Hypothalamus (tissue), 51 donors: ENCODE measurements around the gene TMEM169.

Experiments used
- DNase-seq, 51 donors: peaks; one replicate each; lab custom pipeline; 2025; lab: John Stamatoyannopoulos, UW

Gene TMEM169

DNA sequence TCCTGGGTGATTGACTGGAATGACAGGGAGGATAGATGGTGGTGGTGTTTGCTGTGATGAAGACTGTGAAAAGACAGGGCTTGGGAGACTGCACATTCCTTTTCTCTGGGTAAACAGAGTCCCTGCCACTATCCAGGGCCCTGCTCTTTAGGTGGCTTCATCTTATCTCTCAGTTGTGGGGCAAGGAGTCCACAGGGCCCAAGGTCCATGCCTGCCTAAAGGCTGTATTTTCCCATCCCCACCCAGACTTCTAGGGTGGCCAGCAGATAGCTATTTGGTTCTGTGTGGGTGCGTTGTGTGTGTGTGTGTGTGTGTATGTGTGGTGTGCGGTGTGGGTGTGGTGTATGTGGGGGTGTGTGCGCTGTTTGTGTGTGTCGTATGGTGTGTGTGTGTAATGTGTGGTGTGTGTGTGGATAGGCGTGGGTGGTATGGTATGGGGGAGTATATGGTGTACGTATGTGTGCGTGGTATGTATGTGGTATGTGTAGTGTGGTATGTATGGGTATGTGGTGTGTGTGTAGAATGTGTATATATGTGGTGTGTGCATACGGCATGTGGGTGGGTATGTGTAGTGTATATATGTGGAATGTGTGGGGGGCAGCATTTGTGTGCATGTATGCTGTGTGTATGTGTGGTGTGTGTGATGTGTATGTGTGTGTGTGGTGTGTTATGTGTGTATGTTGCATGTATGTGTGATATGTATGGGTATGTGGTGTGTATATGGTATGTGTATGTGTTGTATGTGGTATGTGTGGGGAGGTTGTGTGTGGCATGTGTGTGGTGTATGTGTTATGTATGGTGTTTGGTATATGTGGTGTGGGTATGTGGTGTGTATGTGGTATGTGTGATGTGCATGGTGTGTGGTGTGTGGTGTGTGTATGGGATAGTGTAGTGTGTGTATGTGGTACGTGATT is 17.0 kb downstream of the TMEM169 start:
- no peak for DNase-seq

DNA sequence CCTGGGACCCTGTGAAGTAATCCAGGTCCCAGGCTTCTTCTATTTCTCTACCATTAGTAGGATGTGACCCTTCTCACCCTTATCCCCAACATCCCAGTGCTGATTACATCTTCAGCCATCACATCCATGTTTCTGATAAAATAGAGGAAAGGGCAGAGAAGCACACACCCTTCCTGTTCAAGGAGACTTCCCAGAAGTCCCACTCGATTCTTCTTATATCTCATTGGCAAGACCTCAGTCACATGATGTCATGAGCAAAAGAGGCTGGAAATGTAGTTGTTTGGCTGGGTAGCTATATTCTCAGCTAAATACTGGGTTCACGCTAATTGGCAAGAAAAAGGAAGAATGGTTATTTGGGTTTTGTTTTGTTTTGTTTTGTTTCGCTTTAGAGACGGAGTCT is 19.4 kb downstream of the TMEM169 start:
- DNase-seq = no peak

DNA sequence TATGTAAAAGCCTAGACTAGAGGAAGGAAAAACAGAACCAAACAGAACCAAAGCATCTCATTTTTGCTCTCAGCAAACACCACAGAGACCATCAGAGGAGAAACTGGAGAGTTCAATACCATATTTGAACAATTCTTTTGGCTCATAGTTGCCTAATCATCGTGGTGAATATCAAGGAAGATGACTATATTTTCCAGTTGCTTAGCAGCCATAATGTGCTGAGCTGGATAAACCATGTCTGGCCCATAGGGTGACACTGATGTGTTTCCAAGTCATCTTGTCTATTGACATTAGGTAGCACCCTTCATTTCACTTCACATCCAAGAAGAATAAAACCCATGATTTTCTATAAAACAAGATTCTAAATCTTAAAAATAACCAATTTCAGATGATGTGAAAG is 21.5 kb downstream of the TMEM169 start:
- no peak for DNase-seq

DNA sequence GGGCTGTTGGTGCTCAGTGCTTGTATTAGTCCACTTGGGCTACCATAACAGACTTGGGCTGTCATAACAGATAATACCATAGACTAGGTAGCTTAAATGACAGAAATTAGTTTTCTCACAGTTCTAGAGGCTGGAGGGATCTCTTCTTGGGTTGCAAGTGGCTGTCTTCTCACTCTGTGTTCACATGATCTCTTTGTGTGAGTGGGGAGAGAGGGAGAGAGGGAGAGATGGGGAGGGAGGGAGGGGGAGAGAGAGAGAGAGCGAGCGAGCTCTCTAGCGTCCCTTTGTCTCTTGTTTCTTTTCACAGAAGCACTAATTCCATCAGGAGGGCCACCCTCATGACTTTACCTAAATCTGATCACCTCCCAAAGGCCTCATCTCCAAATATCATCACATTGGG is 23.0 kb downstream of the TMEM169 start:
- DNase-seq = peak in 2 of 51 donors; percentile 19 to 23

DNA sequence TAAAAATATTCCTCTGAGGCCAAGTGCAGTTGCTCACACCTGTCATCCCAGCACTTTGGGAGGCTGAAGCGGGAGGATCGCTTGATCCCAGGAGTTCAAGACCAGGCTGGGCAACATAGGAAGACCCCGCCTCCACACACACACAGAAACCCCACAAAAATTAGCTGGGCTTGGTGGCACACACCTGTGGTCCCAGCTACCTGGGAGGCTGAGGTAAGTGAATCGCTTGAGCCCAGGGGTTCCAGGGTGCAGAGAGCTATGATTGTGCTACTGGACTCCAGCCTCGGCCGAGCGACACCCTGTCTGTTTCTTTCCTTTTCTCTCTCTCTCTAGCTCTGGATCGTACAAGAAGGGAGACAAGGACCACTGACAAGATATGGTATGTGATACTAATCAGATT is 25.6 kb downstream of the TMEM169 start:
- DNase-seq = no peak

DNA sequence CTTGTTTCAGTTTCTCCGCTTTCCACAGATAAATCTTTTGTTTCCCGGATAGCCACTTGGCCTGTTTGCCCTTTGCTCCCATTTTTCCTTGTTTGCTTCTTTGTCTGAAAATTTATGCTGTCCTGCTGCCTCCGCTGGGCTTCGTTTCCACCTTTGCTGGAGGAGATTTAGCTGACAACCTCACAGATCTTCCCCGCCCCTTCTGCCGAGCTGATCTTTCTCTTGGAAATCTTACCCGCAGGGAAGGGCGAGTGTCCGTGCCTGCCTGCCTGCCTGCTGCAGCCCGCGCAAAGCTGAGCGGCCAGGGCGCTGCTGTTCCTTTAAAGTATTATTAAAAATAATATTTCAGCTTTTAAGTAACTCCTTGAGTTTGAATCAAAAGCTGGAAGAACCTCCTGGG is 26.0 kb downstream of the TMEM169 start:
- peak in 1 of 51 donors; percentile 4 for DNase-seq

DNA sequence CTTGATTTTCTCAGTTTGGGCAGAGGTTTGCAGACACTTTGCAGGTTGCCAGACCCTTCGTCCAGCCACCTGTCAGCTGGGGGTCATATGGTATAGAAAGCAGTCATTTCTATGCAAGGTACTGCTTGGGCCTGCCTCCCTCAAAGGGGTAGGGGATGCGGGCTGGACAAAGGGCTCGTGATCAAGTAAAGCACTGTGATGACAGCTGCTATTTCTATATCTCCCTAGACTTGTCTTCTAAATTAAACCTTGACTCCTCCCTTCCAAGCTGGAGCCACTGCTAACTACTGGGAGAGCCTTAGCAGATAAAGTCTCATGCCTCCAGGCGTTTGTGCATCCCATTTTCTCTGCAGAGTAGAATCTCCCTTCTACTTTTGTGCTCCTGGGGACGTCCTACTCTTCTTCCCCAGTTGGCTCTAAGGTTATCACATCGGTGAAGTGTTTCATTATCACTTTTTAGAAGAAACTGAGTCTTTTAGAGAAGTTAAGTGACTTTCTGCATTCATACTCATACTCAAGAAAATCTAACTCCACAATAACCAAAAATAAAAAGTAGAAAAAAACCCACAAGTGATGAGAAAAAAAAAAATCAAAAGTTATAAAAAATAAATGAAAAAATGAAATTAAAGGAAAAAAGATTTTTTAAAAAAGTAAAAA is 26.7 kb downstream of the TMEM169 start:
- no peak for DNase-seq

DNA sequence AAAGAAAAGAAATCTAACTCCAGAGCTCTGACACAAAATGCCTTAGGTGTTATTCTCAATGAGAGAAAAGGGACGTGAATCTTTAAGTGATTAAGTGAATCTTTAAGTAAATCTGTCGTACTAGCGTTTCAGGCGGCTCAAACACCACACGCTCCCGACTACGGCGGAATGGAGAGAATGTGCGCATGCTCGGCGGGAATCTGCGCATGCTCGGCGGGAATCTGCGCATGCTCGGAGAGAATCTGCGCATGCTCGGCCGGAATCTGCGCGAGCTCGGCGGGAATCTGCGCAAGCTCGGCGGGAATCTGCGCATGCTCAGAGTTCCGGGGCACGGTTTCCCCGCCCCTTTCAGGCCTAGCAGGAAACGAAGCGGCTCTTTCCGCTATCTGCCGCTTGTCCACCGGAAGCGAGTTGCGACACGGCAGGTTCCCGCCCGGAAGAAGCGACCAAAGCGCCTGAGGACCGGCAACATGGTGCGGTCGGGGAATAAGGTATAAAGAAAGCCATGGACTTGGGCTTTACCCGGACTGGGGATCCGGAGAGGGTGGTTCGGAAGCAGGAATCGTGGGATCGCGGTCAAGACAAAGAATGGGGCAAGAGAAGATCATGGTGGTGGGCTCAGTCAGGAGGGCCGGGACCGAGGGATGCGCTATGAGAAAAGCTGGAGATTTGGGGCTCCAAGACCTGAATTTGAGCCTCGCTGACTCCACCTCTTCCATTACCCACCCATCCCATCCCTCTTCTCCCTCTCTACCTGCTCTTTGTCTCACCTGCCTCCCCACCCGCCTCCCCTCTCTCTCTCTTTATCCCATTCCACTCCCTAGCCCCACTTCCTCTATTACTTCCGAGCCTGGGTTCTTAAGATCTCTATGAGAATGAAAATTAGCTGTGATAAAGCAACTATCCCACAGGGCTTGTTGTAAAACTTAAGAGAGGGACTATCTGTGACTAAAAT is 27.5 kb downstream of the TMEM169 start, which contains the start of gene XRCC5:
XRCC5 (plus strand) TSS at position 382 of the 955 bp plus-strand sequence; CDS start at position 471, 89 bp downstream.
- peak; percentile 64 to 97 (median 87) for DNase-seq

DNA sequence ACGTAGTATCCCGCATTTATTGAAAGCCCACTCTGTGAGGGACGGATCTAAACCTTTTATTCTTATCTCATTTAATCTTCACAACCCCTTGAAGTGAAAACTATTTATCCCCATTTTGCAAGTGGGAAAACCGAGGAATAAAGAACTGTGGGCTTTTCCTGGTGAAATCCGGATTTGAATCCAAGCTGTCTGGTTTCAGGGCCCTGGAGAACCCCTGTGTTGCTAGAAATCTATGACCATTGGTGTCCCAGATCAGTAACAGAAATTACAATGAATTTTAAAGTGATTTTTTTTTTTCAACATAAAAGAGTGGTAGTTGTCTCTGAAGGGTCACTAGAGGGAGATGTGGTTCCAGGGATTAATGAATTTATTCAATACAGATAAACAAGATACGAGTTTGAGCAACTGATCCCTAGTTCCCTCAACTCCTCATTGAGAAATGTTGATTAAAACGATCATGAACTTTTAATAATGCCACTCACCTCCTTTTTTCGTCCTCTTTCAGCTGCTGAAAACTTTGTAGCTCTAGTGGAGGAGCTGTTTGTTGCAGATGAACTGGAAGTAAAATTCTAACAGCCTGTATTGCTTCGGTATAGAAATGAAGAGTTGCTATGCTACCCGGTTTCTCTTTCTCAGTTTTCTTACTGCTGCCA is 28.4 kb downstream of the TMEM169 start:
- no peak for DNase-seq

DNA sequence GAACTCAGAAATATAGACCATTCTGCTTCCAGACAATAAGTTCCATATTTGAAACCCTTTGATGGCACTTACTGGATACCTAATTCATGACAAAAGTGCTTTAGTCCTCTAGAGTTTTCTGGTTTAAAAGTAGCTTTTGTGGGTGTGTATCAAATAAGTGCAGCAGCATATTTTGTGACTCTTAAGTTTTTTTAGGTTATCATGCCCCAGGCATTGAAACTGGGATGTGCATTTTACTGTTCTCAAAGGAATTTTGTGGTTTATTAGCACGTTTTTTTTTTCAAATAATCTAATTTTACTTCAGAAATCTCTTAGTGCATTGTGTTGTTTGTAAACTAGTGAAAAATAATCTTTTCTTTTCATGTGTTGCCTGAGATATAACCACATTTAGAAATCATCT is 28.9 kb downstream of the TMEM169 start:
- DNase-seq = no peak

DNA sequence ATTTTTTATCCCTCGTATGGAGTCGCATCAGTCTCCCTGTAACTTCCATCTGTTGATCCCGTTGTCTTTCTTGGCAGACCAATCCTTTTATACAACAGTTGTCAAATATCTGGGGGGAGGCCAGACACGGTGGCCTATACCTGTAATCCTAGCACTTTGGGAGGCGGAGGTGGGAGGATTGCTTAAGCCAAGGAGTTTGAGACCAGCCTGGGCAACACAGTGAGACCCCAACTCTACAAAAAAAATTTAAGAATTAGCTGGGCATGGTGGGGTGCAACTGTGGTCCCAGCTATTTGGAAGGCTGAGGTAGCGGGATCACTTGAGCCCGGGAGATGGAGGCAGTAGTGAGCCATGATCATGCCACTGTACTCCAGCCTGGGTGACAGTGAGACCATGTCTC is 29.4 kb downstream of the TMEM169 start:
- no peak for DNase-seq

DNA sequence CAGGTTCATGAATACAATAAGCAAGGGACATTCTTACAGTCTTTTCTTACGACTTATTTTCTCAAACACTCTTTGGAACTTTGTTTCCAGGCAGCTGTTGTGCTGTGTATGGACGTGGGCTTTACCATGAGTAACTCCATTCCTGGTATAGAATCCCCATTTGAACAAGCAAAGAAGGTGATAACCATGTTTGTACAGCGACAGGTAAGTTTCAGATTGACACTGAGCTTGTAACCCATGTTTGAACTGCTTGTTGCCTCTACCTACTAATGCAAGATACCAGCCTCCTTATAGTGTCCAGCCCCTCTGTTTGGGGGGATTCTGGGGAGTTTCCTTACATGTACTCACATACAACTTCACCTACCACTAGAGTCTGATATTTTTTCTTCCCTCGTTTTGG is 31.2 kb downstream of the TMEM169 start:
- DNase-seq = no peak

DNA sequence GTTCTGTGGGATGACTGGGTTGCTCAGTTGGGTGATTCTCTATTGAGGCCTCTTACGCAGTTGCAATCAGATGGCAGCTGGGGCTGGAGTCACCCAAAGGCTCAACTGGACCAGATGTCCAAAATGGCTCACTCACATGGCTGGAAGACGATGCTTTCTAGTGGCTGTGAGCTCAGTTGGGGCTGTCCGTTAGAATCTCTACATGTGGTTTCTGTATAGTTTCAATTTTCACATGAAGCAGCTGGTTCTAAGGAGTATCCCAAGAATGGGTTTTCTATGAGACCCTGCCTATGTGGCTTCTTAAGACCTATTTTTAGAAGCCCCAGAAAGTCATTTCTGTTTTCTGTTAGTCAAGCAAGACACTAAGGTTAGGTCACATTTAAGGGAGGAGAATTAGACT is 31.9 kb downstream of the TMEM169 start:
- no peak for DNase-seq

DNA sequence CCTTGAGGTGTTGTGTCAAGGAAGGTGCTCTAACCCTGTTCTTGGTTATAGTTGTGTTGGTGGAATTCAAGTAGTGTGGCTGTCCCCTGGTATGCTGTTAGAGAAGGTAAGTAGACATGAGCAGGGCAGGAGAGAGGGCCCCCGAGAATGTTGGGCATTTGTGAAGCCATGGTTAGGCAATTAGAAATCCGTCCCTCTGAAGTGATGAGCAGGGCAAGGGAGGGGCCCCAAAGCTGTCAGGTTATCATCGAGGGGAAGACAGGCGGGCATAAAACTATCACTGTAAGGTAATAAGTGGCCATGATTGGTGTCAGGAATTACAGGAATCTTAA is 32.6 kb downstream of the TMEM169 start:
- peak in 1 of 51 donors; percentile 52 for DNase-seq

DNA sequence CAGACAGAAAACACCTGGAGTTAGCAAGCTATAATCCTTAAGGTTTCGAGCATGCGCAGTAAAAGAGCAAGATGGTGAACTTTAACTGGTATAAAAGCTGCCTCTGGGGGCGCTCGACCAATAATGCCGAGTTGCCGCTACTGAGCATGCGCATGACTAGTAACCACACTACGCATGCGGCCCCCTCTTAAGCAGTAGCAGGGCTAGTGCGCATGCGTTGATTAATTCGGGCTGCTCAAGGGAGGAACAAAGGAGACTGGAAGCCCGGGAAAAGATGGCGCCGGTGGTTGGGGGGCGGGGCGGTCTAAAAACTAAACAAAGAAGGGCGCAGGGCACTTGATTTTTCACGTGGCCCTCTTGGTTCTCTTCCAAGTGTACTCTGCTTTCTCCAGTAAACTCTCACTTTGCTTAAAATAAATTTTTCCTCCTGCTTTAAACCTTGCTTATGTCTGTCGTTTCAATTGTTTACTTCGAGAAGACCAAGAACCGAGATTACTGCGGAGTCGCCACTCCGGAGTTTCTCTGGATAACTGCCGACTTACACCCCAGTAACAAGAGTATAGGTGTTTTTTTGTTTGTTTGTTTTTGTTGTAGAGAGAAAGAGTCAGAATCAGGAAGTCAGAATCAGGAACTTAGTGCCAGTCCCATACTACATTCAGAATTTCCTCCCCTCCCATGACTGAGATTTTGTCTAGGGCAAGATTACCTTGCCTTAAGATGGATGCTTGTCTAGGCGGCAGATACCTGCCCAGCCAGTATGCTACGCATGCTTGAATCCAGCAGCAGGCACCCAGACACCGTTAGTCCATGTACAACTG is 33.2 kb downstream of the TMEM169 start:
- DNase-seq = peak; percentile 62 to 97 (median 90)

DNA sequence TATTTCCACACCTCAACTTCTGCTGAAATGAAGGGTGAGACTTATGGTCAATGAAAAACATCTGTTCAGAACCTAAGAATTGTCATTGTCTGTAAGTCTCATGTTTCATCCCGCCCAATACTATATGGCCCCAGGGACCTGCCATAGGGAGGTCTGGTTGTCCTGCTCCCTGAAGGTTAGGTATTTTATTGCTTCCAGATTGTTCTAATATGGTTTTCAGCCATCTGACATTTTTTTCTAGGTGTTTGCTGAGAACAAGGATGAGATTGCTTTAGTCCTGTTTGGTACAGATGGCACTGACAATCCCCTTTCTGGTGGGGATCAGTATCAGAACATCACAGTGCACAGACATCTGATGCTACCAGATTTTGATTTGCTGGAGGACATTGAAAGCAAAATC is 34.7 kb downstream of the TMEM169 start:
- no peak for DNase-seq

DNA sequence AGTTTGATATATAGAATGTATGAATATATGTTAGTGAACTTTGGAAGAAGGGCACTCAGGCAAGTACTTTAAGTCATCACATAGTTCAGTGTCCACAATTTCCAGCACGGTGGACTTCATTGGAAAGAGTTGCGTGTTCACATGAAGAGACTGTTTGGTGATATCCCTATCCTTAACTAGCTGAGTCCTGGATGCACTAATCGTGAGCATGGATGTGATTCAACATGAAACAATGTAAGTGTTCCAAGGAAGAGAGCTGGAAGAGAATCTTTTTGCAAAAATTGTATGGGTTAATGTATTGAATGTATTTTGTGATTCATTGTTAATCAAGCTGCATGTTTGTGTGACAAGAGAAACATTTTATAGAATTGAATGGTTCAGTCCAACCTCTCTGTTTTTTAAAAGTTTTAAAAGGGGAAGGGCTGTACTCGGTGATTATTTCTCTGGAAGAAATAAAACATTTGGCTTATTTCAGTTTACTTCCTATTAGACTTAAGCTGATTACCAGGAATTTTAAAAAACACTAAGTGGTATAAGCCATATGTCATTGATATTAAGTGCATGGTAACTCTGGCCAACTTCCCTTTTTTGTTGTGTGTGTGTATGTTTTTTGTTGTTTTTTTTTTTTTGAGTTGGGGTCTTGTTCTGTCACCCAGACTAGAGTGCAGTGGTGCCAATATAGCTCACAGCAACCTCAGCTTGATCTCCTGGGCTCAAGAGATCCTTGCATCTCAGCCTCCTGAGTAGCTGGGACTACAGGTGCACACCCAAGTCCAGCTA is 36.0 kb downstream of the TMEM169 start:
- no peak for DNase-seq

DNA sequence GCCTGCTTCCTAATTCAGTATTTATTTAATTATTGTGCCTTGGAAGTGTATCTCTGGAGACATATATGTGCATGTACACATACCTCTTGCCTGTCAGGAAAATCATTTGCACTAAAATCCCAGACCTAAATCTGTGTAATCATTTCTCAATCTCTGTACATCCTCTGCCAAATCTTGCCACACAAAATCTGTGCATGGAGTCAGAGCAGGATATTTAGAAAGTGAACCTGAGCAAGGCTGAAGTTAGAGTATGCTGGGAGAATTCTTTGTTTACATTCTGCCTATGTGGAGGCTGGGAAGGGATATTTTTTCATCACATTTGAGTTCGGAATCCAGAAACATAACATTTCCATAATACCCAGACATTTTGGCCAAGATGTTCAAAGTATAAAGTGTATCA is 36.8 kb downstream of the TMEM169 start:
- no peak for DNase-seq

DNA sequence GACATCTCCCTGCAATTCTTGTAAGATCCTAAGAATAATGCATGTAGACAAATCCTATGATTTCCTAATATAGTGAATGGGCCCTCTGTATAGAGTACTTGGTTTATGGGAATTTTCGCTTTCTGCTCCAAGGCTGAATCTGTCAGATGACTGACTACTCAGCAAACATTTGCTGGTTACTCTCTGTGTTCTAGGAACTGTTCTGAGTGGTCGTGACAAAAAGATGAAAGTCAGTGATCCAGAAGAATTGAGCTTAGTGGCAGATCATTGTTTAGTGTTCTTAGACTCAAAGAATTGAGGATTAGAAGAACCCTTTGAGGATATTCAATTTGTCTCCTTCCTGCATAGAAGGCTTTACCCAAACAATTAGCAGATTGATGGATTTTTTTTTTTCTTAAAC is 37.4 kb downstream of the TMEM169 start:
- DNase-seq = no peak
